H1 (cell line): ENCODE data around the gene FAM163A. TPM values are rescaled to one million over a fixed set of nuclear protein-coding genes. Genes with fewer than 3 reads are reported as not detected.

Source experiments
- CTCF ChIA-PET: fragments of 300-600 bp; sonication (Branson Sonifier 250); formaldehyde crosslinking; loops from one replicate; lab custom pipeline; 2021; ENCODE audit not compliant: partially characterized antibody; lab: Charles Lee
- POLR2A ChIA-PET: fragments of 300-600 bp; sonication (Branson Sonifier 250); formaldehyde crosslinking; loops from one replicate; lab custom pipeline; 2021; ENCODE audit warnings: inconsistent platforms; ENCODE audit not compliant: partially characterized antibody; lab: Charles Lee
- DNase-seq, 2 experiments: peaks; one replicate each; pipeline versions ENCODE4 v3.0.0 to v3.0.0-alpha.2; 2010 to 2022; ENCODE audit warnings: low spot score in 2 of 2, low read depth in 1 of 2, mixed read lengths in 1 of 2
- FAIRE-seq: peaks from 2 replicates; lab custom pipeline; 2011; peaks lifted over from hg19 to GRCh38; lab: Jason Lieb, UNC
- H2AFZ ChIP-seq: 2 replicates; pipeline ENCODE4 v1.8.1; 2012; ENCODE audit warnings: low read length, inconsistent platforms
- H2AK5ac ChIP-seq: 2 replicates; pipeline ENCODE4 v1.6.1; 2013; ENCODE audit warnings: low read depth, low read length
- H2BK120ac ChIP-seq: replicated peaks from 2 replicates; pipeline ENCODE3; 2013; ENCODE audit warnings: low read depth, low read length, inconsistent platforms
- H2BK12ac ChIP-seq: 2 replicates; pipeline ENCODE4 v1.6.1; 2013; ENCODE audit warnings: low read depth, low read length
- H2BK15ac ChIP-seq: 2 replicates; pipeline ENCODE4 v1.6.1; 2013; ENCODE audit warnings: low read length
- H2BK20ac ChIP-seq: 2 replicates; pipeline ENCODE4 v1.6.1; 2013; ENCODE audit warnings: low read length
- H2BK5ac ChIP-seq: 2 replicates; pipeline ENCODE4 v1.6.1; 2013; ENCODE audit warnings: low read depth, low read length
- H3K14ac ChIP-seq: 2 replicates; pipeline ENCODE4 v1.6.1; 2013; ENCODE audit warnings: inconsistent platforms; ENCODE audit not compliant: insufficient read length
- H3K18ac ChIP-seq: 2 replicates; pipeline ENCODE4 v1.6.1; 2013; ENCODE audit warnings: low read length; ENCODE audit errors: extremely low read depth
- H3K23ac ChIP-seq: 2 replicates; pipeline ENCODE4 v1.6.1; 2013; ENCODE audit warnings: inconsistent platforms; ENCODE audit not compliant: insufficient read length
- H3K23me2 ChIP-seq: 2 replicates; pipeline ENCODE4 v1.6.1; 2013; ENCODE audit warnings: low read depth, low read length
- H3K27ac ChIP-seq: 2 replicates; pipeline ENCODE4 v1.6.1; 2011; ENCODE audit warnings: low read depth, low read length, inconsistent platforms
- H3K27me3 ChIP-seq, 4 experiments: replicated peaks in 1 of 4; 1 replicate in 1 of 4; 2 replicates in 3 of 4; pipeline versions ENCODE4 v1.6.1 to v1.8.1; 2011 to 2013; ENCODE audit warnings: low read length in 3 of 4, mild to moderate bottlenecking in 3 of 4, inconsistent platforms in 2 of 4, mixed read lengths in 2 of 4, moderate library complexity in 1 of 4; ENCODE audit not compliant: control insufficient read depth in 3 of 4, insufficient read depth in 3 of 4; ENCODE audit errors: extremely low read depth in 1 of 4
- H3K36me3 ChIP-seq, 4 experiments: 2 replicates each; pipeline versions ENCODE4 v1.6.1 to v1.8.1; 2011 to 2013; ENCODE audit warnings: mild to moderate bottlenecking in 4 of 4, low read length in 3 of 4, moderate library complexity in 2 of 4, control low read depth in 1 of 4, inconsistent platforms in 1 of 4; ENCODE audit not compliant: insufficient read depth in 4 of 4, control insufficient read depth in 2 of 4
- H3K4ac ChIP-seq: replicated peaks from 2 replicates; pipeline ENCODE3; 2013; ENCODE audit warnings: low read length, low read depth, mixed read lengths, inconsistent platforms; ENCODE audit not compliant: insufficient read length
- H3K4me1 ChIP-seq, 4 experiments: replicated peaks in 1 of 4; 1 replicate in 1 of 4; 2 replicates in 3 of 4; pipeline versions ENCODE4 v1.6.1 to v1.8.1; 2011 to 2013; ENCODE audit warnings: low read length in 3 of 4, inconsistent platforms in 2 of 4, mixed read lengths in 1 of 4; ENCODE audit not compliant: insufficient read depth in 4 of 4, control insufficient read depth in 3 of 4
- H3K4me2 ChIP-seq, 2 experiments: 2 replicates each; pipeline versions ENCODE4 v1.6.1 to v1.8.1; 2011 to 2013; ENCODE audit warnings: low read depth in 2 of 2, low read length in 2 of 2, control low read depth in 1 of 2, inconsistent platforms in 1 of 2, mild to moderate bottlenecking in 1 of 2; ENCODE audit not compliant: insufficient read depth in 1 of 2
- H3K4me3 ChIP-seq, 4 experiments: fragments of 200-600, 300-600 bp in 1 of 4; sonication (generic), shearing (Covaris generic), sonication (Bioruptor Twin) in 1 of 4; 2 replicates each; pipeline versions ENCODE4 v1.5.1 to v1.8.1; 2011 to 2016; ENCODE audit warnings: low read length in 4 of 4, low read depth in 3 of 4, control low read depth in 2 of 4, inconsistent platforms in 2 of 4, mild to moderate bottlenecking in 2 of 4, mixed read lengths in 1 of 4, moderate library complexity in 1 of 4; ENCODE audit not compliant: insufficient read depth in 2 of 4; ENCODE audit errors: extremely low read depth in 1 of 4
- H3K56ac ChIP-seq: replicated peaks from 2 replicates; pipeline ENCODE3; 2013; ENCODE audit warnings: low read depth, mild to moderate bottlenecking, mixed read lengths, low read length, inconsistent platforms; ENCODE audit not compliant: insufficient read length
- H3K79me1 ChIP-seq: 2 replicates; pipeline ENCODE4 v1.6.1; 2013; ENCODE audit warnings: low read depth, low read length, control low read depth
- H3K79me2 ChIP-seq, 2 experiments: 2 replicates each; pipeline versions ENCODE4 v1.6.1 to v1.8.1; 2012 to 2013; ENCODE audit warnings: low read length in 2 of 2, mild to moderate bottlenecking in 2 of 2, inconsistent platforms in 1 of 2; ENCODE audit not compliant: insufficient read depth in 2 of 2, control insufficient read depth in 1 of 2
- H3K9ac ChIP-seq, 4 experiments: replicated peaks in 1 of 4; 1 replicate in 1 of 4; 2 replicates in 3 of 4; pipeline versions ENCODE4 v1.6.1 to v1.8.1; 2011 to 2013; ENCODE audit warnings: low read depth in 3 of 4, low read length in 3 of 4, control low read depth in 2 of 4, mild to moderate bottlenecking in 2 of 4, moderate library complexity in 2 of 4, inconsistent platforms in 1 of 4; ENCODE audit errors: extremely low read depth in 1 of 4
- H3K9me3 ChIP-seq, 2 experiments: 2 replicates each; pipeline versions ENCODE4 v1.6.1 to v1.8.1; 2012 to 2013; ENCODE audit warnings: mild to moderate bottlenecking in 2 of 2, moderate library complexity in 2 of 2, control low read depth in 1 of 2, inconsistent platforms in 1 of 2, low read depth in 1 of 2, low read length in 1 of 2, mixed read lengths in 1 of 2; ENCODE audit not compliant: insufficient read depth in 2 of 2
- H4K20me1 ChIP-seq, 2 experiments: replicated peaks in 1 of 2; 2 replicates each; pipeline versions ENCODE3 to v1.8.1; 2011 to 2013; ENCODE audit warnings: inconsistent platforms in 2 of 2, low read length in 2 of 2, mild to moderate bottlenecking in 1 of 2; ENCODE audit not compliant: insufficient read depth in 2 of 2, control insufficient read depth in 1 of 2
- H4K5ac ChIP-seq: 2 replicates; pipeline ENCODE4 v1.6.1; 2013; ENCODE audit warnings: low read length, low read depth, mixed read lengths, inconsistent platforms; ENCODE audit not compliant: insufficient read length
- H4K8ac ChIP-seq: 2 replicates; pipeline ENCODE4 v1.8.0; 2013; ENCODE audit warnings: mild to moderate bottlenecking, moderate library complexity, low read length, inconsistent platforms; ENCODE audit not compliant: insufficient read depth; ENCODE audit errors: extremely low read depth
- H4K91ac ChIP-seq: replicated peaks from 2 replicates; pipeline ENCODE3; 2013; ENCODE audit warnings: low read length, mixed read lengths, inconsistent platforms; ENCODE audit not compliant: insufficient read length
- BACH1 ChIP-seq: IDR thresholded peaks from 2 replicates; pipeline ENCODE4 v1.6.1; 2012; ENCODE audit warnings: low read length, improper control_type of control experiment
- BRCA1 ChIP-seq: IDR thresholded peaks from 2 replicates; pipeline ENCODE4 v1.6.1; 2012; ENCODE audit warnings: low read depth, low read length, improper control_type of control experiment
- CREB1 ChIP-seq: IDR thresholded peaks from 2 replicates; pipeline ENCODE4 v1.6.1; 2012; ENCODE audit warnings: inconsistent platforms
- EZH2 ChIP-seq: fragments of 200-600 bp; sonication (generic); IDR thresholded peaks from 2 replicates; pipeline ENCODE4 v1.7.1; 2012; ENCODE audit warnings: low read depth, mild to moderate bottlenecking, moderate library complexity, low read length, inconsistent platforms; ENCODE audit not compliant: severe bottlenecking
- GABPA ChIP-seq: IDR thresholded peaks from 2 replicates; pipeline ENCODE4 v1.6.1; 2011; ENCODE audit warnings: mild to moderate bottlenecking, low read length, moderate library complexity, borderline replicate concordance; ENCODE audit not compliant: insufficient read depth
- JUND ChIP-seq: IDR thresholded peaks from 2 replicates; pipeline ENCODE4 v1.6.1; 2011; ENCODE audit warnings: mild to moderate bottlenecking, improper control_type of control experiment, low read length
- MAX ChIP-seq: IDR thresholded peaks from 2 replicates; pipeline ENCODE4 v1.6.1; 2012; ENCODE audit warnings: inconsistent platforms
- NRF1 ChIP-seq: IDR thresholded peaks from 2 replicates; pipeline ENCODE4 v1.6.1; 2011; ENCODE audit warnings: mild to moderate bottlenecking, low read depth, low read length, improper control_type of control experiment
- POLR2A ChIP-seq, 2 experiments: IDR thresholded peaks; 1 replicate in 1 of 2; 2 replicates in 1 of 2; pipeline ENCODE4 v1.6.1; 2011; ENCODE audit warnings: low read depth in 2 of 2, low read length in 2 of 2, mild to moderate bottlenecking in 2 of 2; ENCODE audit errors: control extremely low read depth in 1 of 2
- SIN3A ChIP-seq, 2 experiments: IDR thresholded peaks in 1 of 2; conservative IDR thresholded peaks in 1 of 2; 2 replicates each; pipeline ENCODE4 v1.6.1; 2011 to 2012; ENCODE audit warnings: low read length in 2 of 2, improper control_type of control experiment in 1 of 2, low read depth in 1 of 2, mild to moderate bottlenecking in 1 of 2
- SUZ12 ChIP-seq: fragments of 200-600 bp; sonication (generic); IDR thresholded peaks from 2 replicates; pipeline ENCODE4 v1.6.1; 2012; ENCODE audit warnings: mild to moderate bottlenecking, inconsistent platforms, low read length, moderate library complexity, mixed read lengths
- TAF7 ChIP-seq: optimal IDR thresholded peaks from 2 replicates; pipeline ENCODE3; 2011; ENCODE audit warnings: low read depth, mild to moderate bottlenecking, inconsistent platforms, low read length, moderate library complexity, borderline replicate concordance
- TEAD4 ChIP-seq: IDR thresholded peaks from 2 replicates; pipeline ENCODE4 v1.6.1; 2012; ENCODE audit warnings: low read depth, low read length, inconsistent platforms, mixed read lengths
- YY1 ChIP-seq: IDR thresholded peaks from 2 replicates; pipeline ENCODE4 v1.6.1; 2011; ENCODE audit warnings: low read depth, mild to moderate bottlenecking, low read length
- WGBS, 2 experiments: shearing (Covaris generic) in 1 of 2; methylation state at CpG; one replicate each; pipeline versions ENCODE4 v1.1.6 to v1.1.7; 2013 to 2015; ENCODE audit warnings: low lambda C conversion rate in 2 of 2, mixed read lengths in 2 of 2, inconsistent platforms in 1 of 2, low coverage in 1 of 2, missing lambda C conversion rate in 1 of 2; ENCODE audit not compliant: insufficient replicate concordance in 2 of 2, insufficient coverage in 1 of 2, insufficient read length in 1 of 2; ENCODE audit errors: extremely low coverage in 1 of 2, missing lambda C conversion rate in 1 of 2; 5-methylcytosine and 5-hydroxymethylcytosine counted together
- polyA plus RNA-seq, 7 experiments: library from polyadenylated mRNA; depleted of rRNA in 3 of 7; stranded (reverse) in 5 of 7; unstranded in 2 of 7; fragments of >200 nt in 5 of 7; fragments of 200-250 nt in 2 of 7; gene quantifications; 1 replicate in 5 of 7; 2 replicates in 1 of 7; 4 replicates in 1 of 7; pipeline versions ENCODE4 v1.2.1 to v1.2.3, GENCODE V29; 2011 to 2013; ENCODE audit warnings: missing spikeins in 2 of 7, mixed read lengths in 2 of 7
- total RNA-seq: library from RNA; stranded (reverse); fragmentation: NEBNext Ultra II Directional; extraction: Animal tissue kit (Norgen Biotek cat#: 25700); gene quantifications from 2 replicates; pipeline ENCODE4 v1.2.1, GENCODE V29; 2021

FAM163A gene
- total and polyA plus RNA-seq, 2 of the 8 experiments (the other 6 are each of a cell fraction or from before 2014, with no cell fraction given), result 0.13 to 0.18 TPM

GRCh38 chr1:179807291-179807690 is 64.2 kb downstream of the FAM163A start:
- no peaks in the 10 kb centered on the region for H3K79me2 ChIP-seq
- FAIRE-seq (no peak), DNase-seq (no peak)
- H2BK5ac ChIP-seq, result no peak overlapping the region
- no peaks in the 10 kb centered on the region; a peak in 2 of 7 replicates for H3K4me1 ChIP-seq
- no peak overlapping the region for H2BK15ac ChIP-seq
- no peaks in the 10 kb centered on the region for H4K20me1 ChIP-seq
- no peak overlapping the region for H3K18ac ChIP-seq
- H2BK120ac ChIP-seq, result no peak overlapping the region
- H3K23me2 ChIP-seq, result no peaks in the 10 kb centered on the region
- H3K14ac ChIP-seq, result no peak overlapping the region
- H2AFZ ChIP-seq, result no peak overlapping the region
- no peak overlapping the region for H2AK5ac ChIP-seq
- H3K27me3 ChIP-seq, result peaks cover 0 to 3% (median 0%) of the 10 kb centered on the region in 4 experiments; a peak in 1 of 7 replicates
- H2BK12ac ChIP-seq, result no peak overlapping the region
- no peak overlapping the region for H2BK20ac ChIP-seq
- H3K56ac ChIP-seq, result no peak overlapping the region
- H3K4me3 ChIP-seq, result no peak overlapping the region
- ChIA-PET CTCF (interaction anchor here (0.6 to 16.2 kb wide), 8 partner anchors 7 to 641 kb away, joined by 3 to 595 read pairs (median 7); no protein-coding TSS in a partner anchor), POLR2A (no interaction called here)
- H3K9me3 ChIP-seq, result no peaks in the 10 kb centered on the region
- H3K9ac ChIP-seq, result no peak overlapping the region
- no peaks in the 10 kb centered on the region for H3K36me3 ChIP-seq
- no peak overlapping the region; the same call in 1 of the 2 replicates for H4K8ac ChIP-seq
- H3K4ac ChIP-seq, result no peak overlapping the region
- no peak overlapping the region for H4K5ac ChIP-seq
- H3K23ac ChIP-seq, result no peak overlapping the region
- no peak overlapping the region for H3K4me2 ChIP-seq
- no peak overlapping the region for H4K91ac ChIP-seq
- no peaks in the 10 kb centered on the region for H3K79me1 ChIP-seq
- no peak overlapping the region for H3K27ac ChIP-seq
- TF ChIP-seq EZH2 (no peak), YY1 (no peak), SIN3A (conservative IDR thresholded peaks at IDR 0.05 in 1 of 2, IDR thresholded peaks at IDR 0.05 in 1 of 2; ENCODE audit: low read depth in 1 of 2, low read length in 2 of 2) (no peak), GABPA (no peak), TAF7 (no peak), BACH1 (no peak), MAX (no peak), CREB1 (no peak), POLR2A (IDR thresholded peaks at IDR 0.05; ENCODE audit: control extremely low read depth in 1 of 2, low read depth in 2 of 2, low read length in 2 of 2) (no peak), TEAD4 (no peak), SUZ12 (no peak), NRF1 (no peak), BRCA1 (no peak), JUND (no peak)
- WGBS, 2 experiments, result 98% methylated on average over 5 of the region's 9 CpGs; no CpG with 5 or more reads in 1 of the 2 experiments
